8988T (cell line): ENCODE data around the gene MTTP.

Experiments
- DNase-seq: peaks from one replicate; pipeline ENCODE4 v3.0.0; 2011

Gene MTTP

GRCh38 chr4:99593781-99594641 lies 19.4 kb downstream of the MTTP start:
- no peak for DNase-seq

- no peak for DNase-seq
Measured at GRCh38 chr4:99594818-99595217, 20.2 kb downstream of the MTTP start.

GRCh38 chr4:99606716-99607115 lies 32.1 kb downstream of the MTTP start:
- no peak for DNase-seq

- DNase-seq: no peak
Measured at GRCh38 chr4:99608417-99608816, 33.8 kb downstream of the MTTP start.

- DNase-seq: no peak
Measured at GRCh38 chr4:99610605-99611175, 36.1 kb downstream of the MTTP start.

- DNase-seq: no peak
Measured at GRCh38 chr4:99612281-99612680, 37.7 kb downstream of the MTTP start.

GRCh38 chr4:99612704-99613103 lies 38.1 kb downstream of the MTTP start:
- DNase-seq: no peak

GRCh38 chr4:99614491-99614890 lies 39.9 kb downstream of the MTTP start:
- no peak for DNase-seq

- DNase-seq: no peak
Measured at GRCh38 chr4:99615170-99615820, 40.7 kb downstream of the MTTP start.

- DNase-seq: no peak
Measured at GRCh38 chr4:99617374-99617773, 42.8 kb downstream of the MTTP start.

- no peak for DNase-seq
Measured at GRCh38 chr4:99622341-99622740, 47.7 kb downstream of the MTTP start.

- DNase-seq: no peak
Measured at GRCh38 chr4:99624141-99624719, 49.6 kb downstream of the MTTP start.

- DNase-seq: no peak
Measured at GRCh38 chr4:99625369-99625768, 50.7 kb downstream of the MTTP start.

GRCh38 chr4:99628040-99628439 lies 53.4 kb downstream of the MTTP start:
- DNase-seq: no peak

GRCh38 chr4:99629962-99630554 lies 55.4 kb downstream of the MTTP start:
- DNase-seq: no peak

GRCh38 chr4:99630857-99631360 lies 56.3 kb downstream of the MTTP start:
- DNase-seq: no peak

- no peak for DNase-seq
Measured at GRCh38 chr4:99633772-99634171, 59.1 kb downstream of the MTTP start.

- DNase-seq: no peak
Measured at GRCh38 chr4:99634742-99635360, 60.2 kb downstream of the MTTP start.

GRCh38 chr4:99635601-99636000 lies 61.0 kb downstream of the MTTP start:
- DNase-seq: no peak

GRCh38 chr4:99636422-99636821 lies 61.8 kb downstream of the MTTP start:
- DNase-seq: no peak

GRCh38 chr4:99637174-99637573 lies 62.5 kb downstream of the MTTP start:
- no peak for DNase-seq

GRCh38 chr4:99640676-99641075 lies 66.1 kb downstream of the MTTP start:
- DNase-seq: no peak
